Upper lobe of left lung (tissue), 4 donors: ENCODE measurements around the gene CD1D.

Experiments used
- POLR2A ChIP-seq, 4 donors: fragments of 450-650 bp; IDR thresholded peaks; one replicate each; pipeline ENCODE4 v1.5.1; 2016 to 2017; ENCODE audit warnings: antibody characterized with exemption in 4 of 4, mild to moderate bottlenecking in 2 of 4
- POLR2AphosphoS5 ChIP-seq, 2 donors: sonication (generic); formaldehyde crosslinking; IDR thresholded peaks; one replicate each; pipeline ENCODE4 v1.5.1; 2017; ENCODE audit warnings: antibody characterized with exemption in 2 of 2
- TF ChIP-seq, protein P1 (sequence below), 6 experiments: fragments of 450-650 bp in 4 of 6; fragments of 200-600 bp in 2 of 6; sonication (generic) in 2 of 6; IDR thresholded peaks; one replicate each; pipeline ENCODE4 v1.5.1; 2016 to 2019; ENCODE audit warnings: antibody characterized with exemption in 6 of 6

DNA sequence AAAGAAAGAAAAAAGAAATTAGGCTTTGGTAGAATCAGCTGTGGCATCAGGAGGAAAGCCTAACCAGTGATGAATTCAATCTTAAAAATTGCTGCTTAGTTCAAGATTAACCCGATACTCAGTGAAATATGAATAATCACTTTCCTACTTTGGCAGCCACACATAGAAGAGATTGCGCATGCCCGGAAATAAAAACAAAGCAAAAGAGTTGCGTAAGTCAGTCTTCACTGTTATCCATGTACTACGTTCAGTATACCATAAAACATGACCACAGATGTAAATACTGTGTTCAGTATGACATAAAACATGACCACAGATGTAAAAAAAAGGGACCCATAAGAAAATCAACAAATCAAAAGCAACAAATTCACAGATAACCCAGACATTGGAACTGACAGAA lies 19.2 kb downstream of the CD1D start:
- TF ChIP-seq, protein P1, sequence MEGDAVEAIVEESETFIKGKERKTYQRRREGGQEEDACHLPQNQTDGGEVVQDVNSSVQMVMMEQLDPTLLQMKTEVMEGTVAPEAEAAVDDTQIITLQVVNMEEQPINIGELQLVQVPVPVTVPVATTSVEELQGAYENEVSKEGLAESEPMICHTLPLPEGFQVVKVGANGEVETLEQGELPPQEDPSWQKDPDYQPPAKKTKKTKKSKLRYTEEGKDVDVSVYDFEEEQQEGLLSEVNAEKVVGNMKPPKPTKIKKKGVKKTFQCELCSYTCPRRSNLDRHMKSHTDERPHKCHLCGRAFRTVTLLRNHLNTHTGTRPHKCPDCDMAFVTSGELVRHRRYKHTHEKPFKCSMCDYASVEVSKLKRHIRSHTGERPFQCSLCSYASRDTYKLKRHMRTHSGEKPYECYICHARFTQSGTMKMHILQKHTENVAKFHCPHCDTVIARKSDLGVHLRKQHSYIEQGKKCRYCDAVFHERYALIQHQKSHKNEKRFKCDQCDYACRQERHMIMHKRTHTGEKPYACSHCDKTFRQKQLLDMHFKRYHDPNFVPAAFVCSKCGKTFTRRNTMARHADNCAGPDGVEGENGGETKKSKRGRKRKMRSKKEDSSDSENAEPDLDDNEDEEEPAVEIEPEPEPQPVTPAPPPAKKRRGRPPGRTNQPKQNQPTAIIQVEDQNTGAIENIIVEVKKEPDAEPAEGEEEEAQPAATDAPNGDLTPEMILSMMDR (IDR thresholded peaks at IDR 0.05): no peak
- TF ChIP-seq POLR2A (IDR thresholded peaks at IDR 0.05) (no peak), POLR2AphosphoS5 (IDR thresholded peaks at IDR 0.05) (no peak)
